AG04450 (cell line): ENCODE data around the gene FGF14. TPM values are rescaled to one million over a fixed set of nuclear protein-coding genes. Genes with fewer than 3 reads are reported as not detected.

ENCODE experiments used
- CTCF ChIA-PET: fragments of 300-600, 350-600 bp; formaldehyde crosslinking; extraction: SDS; loops from one replicate; lab custom pipeline; 2022; ENCODE audit warnings: antibody characterized with exemption, inconsistent platforms; lab: Charles Lee
- POLR2A ChIA-PET: fragments of 350-600 bp; formaldehyde crosslinking; extraction: SDS; loops from one replicate; lab custom pipeline; 2021; ENCODE audit warnings: antibody characterized with exemption, inconsistent platforms; lab: Yijun Ruan, JAX
- DNase-seq: peaks from one replicate; pipeline ENCODE4 v3.0.0-alpha.2; 2011; ENCODE audit warnings: low read depth, low spot score
- H3K27ac ChIP-seq: one replicate; pipeline ENCODE4 v1.5.1; 2012; ENCODE audit warnings: low read depth, low read length, control low read depth
- H3K27me3 ChIP-seq: one replicate; pipeline ENCODE4 v1.6.0; 2012; ENCODE audit warnings: low read length; ENCODE audit not compliant: control insufficient read depth, insufficient read depth
- H3K4me3 ChIP-seq: 2 replicates; pipeline ENCODE4 v1.5.1; 2011; ENCODE audit warnings: mild to moderate bottlenecking, low read depth, low read length, control low read depth
- H3K9me3 ChIP-seq: 2 replicates; pipeline ENCODE4 v1.5.1; 2012; ENCODE audit warnings: low read length; ENCODE audit not compliant: control insufficient read depth, insufficient read depth
- polyA plus RNA-seq: library from polyadenylated mRNA; depleted of rRNA; stranded (reverse); fragments of >200 nt; gene quantifications from 2 replicates; pipeline ENCODE4 v1.2.3, GENCODE V29; 2011
- TF ChIP-seq, protein P1 (sequence below): IDR thresholded peaks from 2 replicates; pipeline ENCODE4 v1.5.1; 2011; ENCODE audit warnings: low read depth, low read length, control low read depth, inconsistent platforms

FGF14 gene
- polyA plus RNA-seq, 1 experiment, result 0.01 TPM

- ChIA-PET CTCF (interaction anchor here (2.1 kb wide), 1 partner anchor 11 kb away, joined by 9 read pairs; no protein-coding TSS in a partner anchor), POLR2A (no interaction called here)
- Histone ChIP-seq H3K4me3 (no peak overlapping the region), H3K27ac (no peak overlapping the region), H3K27me3 (no peaks in the 10 kb centered on the region), H3K9me3 (no peaks in the 10 kb centered on the region)
- no peak for DNase-seq
- TF ChIP-seq, protein P1, sequence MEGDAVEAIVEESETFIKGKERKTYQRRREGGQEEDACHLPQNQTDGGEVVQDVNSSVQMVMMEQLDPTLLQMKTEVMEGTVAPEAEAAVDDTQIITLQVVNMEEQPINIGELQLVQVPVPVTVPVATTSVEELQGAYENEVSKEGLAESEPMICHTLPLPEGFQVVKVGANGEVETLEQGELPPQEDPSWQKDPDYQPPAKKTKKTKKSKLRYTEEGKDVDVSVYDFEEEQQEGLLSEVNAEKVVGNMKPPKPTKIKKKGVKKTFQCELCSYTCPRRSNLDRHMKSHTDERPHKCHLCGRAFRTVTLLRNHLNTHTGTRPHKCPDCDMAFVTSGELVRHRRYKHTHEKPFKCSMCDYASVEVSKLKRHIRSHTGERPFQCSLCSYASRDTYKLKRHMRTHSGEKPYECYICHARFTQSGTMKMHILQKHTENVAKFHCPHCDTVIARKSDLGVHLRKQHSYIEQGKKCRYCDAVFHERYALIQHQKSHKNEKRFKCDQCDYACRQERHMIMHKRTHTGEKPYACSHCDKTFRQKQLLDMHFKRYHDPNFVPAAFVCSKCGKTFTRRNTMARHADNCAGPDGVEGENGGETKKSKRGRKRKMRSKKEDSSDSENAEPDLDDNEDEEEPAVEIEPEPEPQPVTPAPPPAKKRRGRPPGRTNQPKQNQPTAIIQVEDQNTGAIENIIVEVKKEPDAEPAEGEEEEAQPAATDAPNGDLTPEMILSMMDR, result no peak
These were observed 655.3 kb downstream of the FGF14 start for GRCh38 chr13:101746513-101746912.

DNA sequence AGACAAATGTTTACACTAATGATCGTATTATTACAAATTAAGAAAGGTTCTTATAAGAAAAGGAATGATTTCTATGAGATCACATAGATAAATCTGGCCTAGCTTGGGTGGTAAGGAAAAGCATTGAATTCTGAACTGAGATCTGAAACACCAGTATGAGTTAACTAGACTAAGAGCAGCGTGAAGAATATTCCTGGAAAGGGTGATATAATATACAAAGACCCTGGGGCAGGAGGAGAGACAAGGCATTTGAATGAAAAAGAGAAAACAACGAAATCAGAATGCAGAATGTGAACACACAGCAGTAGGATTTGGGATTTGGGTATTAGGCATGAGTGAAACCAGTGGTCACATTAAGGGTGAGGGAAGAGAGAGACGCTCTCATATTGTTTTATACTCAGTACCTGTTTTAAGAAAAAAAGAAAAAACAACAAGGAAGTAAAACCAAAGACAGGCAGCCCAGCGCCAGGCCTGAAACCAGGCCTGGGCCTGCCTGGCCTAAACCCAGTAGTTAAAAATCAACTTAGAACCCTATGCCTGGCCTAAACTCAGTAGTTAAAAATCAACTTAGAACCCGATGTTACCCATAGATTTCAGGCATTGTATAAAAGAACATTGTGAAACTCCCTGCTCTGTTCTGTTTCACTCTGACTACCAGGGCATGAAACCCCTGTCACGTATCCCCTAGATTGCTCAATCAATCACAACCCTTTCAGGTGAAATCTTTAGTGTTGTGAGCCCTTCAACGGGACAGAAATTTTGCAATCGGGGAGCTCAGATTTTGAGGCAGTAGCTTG, 662.3 kb downstream of the FGF14 start:
- H3K27ac ChIP-seq, result no peak overlapping the region
- no peaks in the 10 kb centered on the region for H3K9me3 ChIP-seq
- no peak for DNase-seq
- no peaks in the 10 kb centered on the region for H3K27me3 ChIP-seq
- H3K4me3 ChIP-seq, result no peak overlapping the region
- CTCF ChIA-PET, result no interaction called here
- POLR2A ChIA-PET, result no interaction called here
- TF ChIP-seq, protein P1, result no peak

- POLR2A ChIA-PET, result no interaction called here
- CTCF ChIA-PET, result no interaction called here
- Histone ChIP-seq H3K9me3 (no peaks in the 10 kb centered on the region), H3K27ac (no peak overlapping the region), H3K27me3 (no peaks in the 10 kb centered on the region), H3K4me3 (no peak overlapping the region)
- TF ChIP-seq, protein P1, result no peak
- DNase-seq, result no peak
These were observed 663.5 kb downstream of the FGF14 start for GRCh38 chr13:101738336-101738735.

DNA sequence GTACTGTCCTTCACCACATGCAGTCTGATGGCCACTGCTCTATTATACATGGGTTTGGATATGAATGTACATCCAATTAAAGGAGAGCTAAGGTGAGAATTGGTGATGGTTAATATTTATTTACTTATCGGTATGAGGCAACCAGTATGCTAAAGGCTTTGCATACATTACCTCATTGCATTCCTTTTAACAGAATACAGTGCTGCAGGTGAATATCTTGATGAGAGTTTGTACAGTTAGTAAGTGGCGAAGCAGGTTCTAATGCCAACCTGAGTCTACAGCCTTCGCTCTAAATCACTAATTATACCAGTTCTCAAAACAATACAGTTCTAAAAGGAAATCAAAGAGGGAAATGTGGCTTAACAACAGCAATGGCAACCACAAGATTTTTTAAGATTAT, 665.3 kb downstream of the FGF14 start:
- no peaks in the 10 kb centered on the region for H3K27me3 ChIP-seq
- no peak overlapping the region for H3K4me3 ChIP-seq
- CTCF ChIA-PET, result no interaction called here
- POLR2A ChIA-PET, result no interaction called here
- no peak for DNase-seq
- H3K27ac ChIP-seq, result no peak overlapping the region
- TF ChIP-seq, protein P1, result no peak
- H3K9me3 ChIP-seq, result no peaks in the 10 kb centered on the region

- Histone ChIP-seq H3K4me3 (no peak overlapping the region), H3K27ac (no peak overlapping the region), H3K9me3 (no peaks in the 10 kb centered on the region), H3K27me3 (no peaks in the 10 kb centered on the region)
- TF ChIP-seq, protein P1, result no peak
- DNase-seq, result no peak
- ChIA-PET POLR2A (no interaction called here), CTCF (no interaction called here)
These were observed 671.3 kb downstream of the FGF14 start for GRCh38 chr13:101730420-101731000.
